NCI-H69 (cell line): ENCODE measurements around the gene SOX18.

Source experiments
- DNase-seq: peaks from one replicate; lab custom pipeline; 2025; lab: John Stamatoyannopoulos, UW

SOX18 gene

DNA sequence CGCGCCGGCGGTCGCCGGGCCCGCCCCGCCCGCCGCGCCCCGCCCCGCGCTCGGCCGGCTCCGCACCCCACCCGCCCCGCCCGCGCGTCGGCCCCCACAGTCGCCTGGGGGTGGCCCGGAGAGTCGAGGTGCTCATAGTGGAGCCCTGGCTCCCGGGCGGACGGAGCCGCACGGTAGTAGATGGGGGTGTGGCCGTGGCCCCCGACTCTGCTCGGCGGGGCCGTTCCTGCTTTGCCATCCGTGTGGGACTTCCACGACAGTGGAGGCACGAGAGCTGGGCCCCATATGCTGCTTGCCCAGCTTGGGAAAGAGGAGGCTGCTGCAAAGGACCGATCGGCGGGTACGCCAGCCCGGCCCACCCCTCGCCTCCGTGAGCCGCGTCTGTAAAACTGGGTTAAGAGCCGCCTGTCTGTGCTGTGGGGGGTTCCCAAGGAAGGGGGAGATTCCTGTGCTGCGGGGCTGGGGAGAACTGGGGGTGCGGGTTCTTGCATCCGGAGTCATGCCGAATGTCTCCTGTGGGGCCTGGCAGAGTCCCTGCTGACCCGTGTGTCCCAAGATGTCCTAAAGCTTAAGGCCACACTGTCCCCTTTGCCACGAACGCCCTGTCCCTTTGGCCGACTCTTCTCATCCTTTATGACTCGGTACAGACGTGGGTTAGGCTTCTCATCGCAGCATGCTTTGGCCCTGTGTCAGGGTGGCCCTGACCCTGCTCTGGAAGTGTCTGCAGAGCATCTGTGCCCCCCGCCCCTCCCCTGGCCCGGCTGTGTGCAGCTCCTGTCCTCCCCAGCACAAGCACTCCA, 30.8 kb upstream of the SOX18 start, which contains the start of gene OPRL1:
OPRL1 (plus strand) TSS at position 70 of the 800 bp plus-strand sequence. CDS start 12,639 bp downstream, outside the sequence.
- no peak for DNase-seq

DNA sequence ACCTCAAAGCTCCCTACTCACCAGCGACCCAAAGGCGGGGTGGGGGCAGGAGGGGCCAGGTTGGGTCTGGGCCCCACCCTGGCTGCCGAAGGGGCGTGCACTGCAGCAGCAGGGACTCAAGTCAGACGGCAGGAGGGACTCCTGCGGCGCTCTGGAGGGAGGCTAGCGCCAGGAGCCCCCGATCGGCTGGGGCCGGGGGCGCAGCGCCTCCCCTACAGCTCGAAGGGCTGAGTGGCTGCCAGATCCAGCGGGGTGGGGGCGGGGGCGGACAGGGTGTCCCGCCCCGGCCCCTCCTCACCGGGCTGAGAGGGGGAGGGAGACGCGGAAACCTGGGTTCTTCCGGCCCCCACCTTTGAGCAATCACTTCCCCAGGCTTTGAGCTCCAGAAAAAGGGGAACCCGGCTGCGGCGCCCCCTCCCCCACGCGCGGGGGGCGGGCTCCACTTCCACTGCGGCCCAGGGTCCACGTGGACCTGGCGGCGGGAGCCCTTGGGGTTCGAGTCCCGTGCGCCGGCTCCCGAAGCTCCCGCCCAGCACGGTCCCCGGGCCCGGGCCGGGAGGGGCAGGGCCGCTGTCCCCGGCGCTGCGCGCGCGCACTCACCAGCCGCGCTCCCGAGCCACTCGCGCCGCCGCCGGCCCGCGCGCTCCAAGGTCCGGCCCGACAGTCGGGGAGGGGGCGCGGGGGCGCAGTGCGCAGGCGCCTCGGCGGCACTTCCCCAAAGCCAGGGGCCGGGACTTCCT, 30.0 kb upstream of the SOX18 start, which contains the start of gene RGS19:
RGS19 (minus strand) TSS at position 246 of the 740 bp plus-strand sequence. CDS start 2,632 bp downstream, outside the sequence.
- peak; percentile 83 for DNase-seq

DNA sequence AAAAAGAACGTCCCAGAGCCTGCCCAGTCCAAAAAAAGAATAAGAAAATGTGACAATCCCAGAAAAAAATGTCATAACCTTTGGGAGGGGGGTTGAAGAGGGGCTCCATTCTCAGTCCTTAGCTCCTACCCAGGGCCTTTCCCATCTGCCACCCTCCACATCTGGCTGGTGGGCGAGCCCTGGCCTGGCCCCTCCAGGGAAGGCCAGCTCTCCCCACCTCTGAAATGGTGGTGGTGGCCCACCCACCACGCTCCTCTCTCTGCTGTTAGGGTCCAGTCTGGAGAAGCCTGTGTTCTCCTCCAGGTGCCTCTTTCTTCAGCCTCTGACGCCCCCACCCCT, 29.5 kb upstream of the SOX18 start:
- no peak for DNase-seq

DNA sequence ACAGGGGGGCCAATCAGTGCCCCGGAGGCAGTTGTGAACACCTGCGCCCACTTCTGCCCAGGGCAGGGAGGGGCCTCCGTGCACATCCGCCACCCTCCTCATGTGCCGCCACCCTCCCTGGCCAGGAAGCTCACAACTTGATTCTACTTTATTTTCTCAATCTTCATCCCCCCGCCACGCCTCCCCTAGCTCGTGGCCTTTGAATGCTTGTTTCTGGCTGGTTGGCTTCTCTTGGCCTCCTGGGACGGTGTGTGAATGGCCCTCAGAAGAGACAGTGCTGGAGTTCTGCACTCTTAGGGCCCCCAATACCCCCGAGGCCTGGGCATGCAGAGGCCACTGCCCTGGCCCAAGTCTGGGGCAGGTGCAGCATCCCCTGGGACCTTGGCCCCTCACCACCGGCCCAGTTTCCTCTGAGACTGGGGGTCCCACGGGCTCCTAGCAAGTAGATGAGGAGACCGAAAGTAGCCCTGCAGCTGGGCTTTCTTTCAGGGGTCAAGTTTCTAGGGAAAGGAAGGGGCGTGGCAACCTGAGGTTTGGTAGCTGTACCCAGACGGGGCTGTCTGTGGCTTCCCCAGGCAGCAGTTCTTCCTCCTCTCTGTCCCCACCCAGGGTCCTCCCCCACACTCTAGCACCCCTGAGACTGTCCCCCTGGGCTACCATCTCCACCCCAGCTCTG, 28.6 kb upstream of the SOX18 start:
- DNase-seq = no peak

DNA sequence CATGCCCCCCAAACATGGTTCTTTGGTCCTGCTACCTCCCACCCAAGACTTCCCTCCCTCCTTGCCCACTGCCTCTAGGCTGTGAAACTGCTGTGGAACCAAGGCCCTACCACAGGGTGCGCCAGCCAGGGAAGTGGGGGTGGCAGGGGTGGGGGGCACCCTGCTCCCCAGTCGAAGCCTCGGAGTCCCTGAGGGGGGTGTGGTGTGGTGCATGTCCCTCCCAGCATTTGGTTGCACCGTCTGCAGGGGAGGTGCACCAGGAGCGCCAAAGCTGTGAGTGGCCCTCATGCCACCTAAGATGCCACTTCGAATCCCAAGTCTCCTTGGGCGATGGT, 28.1 kb upstream of the SOX18 start:
- no peak for DNase-seq

DNA sequence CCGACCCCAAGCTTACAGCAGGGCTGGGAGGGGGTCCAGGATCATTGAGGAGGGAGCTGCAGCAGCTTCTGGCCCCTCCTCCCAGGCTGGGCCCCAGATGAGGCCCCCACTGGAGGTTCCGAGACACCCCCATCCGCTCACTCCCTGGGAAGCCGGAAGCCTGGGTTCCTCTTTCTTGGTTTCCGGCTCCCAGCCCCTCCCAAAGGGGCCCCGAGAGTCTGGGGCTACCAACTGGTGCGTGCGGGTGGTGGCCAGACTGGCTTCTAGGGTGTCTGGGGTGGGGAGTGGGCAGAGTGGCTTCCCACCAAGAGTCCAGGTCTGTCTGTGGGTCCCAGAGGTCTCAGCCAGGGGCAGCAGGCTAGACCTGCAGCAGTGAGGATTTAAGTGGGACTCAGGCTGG, 27.7 kb upstream of the SOX18 start:
- DNase-seq = no peak

DNA sequence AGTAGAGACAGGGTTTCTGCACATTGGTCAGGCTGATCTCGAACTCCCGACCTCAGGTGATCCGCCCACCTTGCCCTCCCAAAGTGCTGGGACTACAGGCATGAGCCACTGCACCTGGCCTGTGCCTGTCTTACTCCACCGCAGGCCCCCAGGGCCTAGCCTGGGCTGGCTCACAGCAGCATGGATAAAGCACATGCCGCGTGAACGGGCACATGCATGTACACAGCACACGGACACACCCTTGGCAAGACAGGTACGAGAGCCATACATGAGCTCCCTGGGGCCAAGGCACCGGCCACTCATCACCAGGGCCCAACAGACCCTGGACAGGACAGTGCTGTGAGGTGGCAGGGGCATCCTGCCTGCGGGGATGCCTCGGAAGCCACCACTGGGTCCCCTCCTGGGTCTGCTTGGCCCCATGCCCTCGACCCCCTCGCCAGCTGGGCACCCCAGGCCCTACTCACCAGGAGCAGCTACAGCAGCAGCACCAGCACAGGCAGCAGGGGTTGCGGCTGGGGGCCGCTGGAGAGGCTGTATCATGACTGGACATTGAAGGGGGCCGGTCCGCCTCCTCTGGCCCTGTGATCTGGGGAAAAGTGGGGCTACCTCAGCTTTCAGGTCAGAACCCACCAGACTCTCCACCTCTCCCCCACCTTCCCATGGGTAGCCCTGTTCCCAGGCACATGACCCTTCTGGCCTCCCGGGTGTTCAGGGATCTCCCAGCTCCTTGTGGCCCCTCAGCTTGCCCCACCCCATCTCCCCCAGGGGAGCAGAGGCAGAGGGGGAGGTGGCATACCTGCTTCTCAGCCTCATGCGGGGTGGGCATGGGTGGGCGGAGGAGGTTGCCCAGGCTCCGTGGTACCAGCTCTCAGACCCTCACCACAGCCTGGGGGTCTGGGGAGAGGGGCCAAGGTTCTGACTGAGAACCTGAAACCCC, 26.9 kb upstream of the SOX18 start:
- no peak for DNase-seq

DNA sequence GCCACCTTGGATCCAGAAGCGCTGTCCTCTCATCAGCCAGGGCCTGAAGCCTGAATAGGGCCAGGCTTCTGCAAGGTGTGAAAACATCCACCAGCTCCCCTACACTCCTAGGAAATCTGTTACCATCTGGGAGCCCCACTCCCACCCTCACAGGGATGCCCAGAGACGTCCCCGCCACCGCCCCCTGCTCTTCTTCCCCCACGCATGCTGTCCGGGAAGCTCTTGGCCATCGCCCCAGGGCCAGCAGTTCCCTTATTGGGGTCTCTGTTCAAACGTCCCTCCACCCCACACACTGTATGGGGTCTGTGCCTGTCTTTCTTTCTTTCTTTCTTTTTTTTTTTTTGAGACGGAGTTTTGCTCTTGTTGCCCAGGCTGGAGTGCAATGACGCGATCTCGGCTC, 26.1 kb upstream of the SOX18 start:
- DNase-seq = no peak

DNA sequence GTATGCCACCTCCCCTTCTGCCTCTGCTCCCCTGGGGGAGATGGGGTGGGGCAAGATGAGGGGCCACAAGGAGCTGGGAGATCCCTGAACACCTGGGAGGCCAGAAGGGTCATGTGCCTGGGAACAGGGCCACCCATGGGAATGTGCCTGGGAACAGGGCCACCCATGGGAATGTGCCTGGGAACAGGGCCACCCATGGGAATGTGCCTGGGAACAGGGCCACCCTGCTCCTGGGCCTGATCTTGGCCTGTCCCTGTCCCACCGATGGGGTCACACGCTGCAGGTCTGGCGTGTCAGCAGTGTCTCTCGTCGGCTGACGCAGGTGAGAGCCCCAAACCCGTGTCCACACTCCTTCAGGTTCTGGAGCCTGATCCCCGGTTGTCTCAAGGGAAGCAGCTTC, 25.5 kb upstream of the SOX18 start:
- no peak for DNase-seq

DNA sequence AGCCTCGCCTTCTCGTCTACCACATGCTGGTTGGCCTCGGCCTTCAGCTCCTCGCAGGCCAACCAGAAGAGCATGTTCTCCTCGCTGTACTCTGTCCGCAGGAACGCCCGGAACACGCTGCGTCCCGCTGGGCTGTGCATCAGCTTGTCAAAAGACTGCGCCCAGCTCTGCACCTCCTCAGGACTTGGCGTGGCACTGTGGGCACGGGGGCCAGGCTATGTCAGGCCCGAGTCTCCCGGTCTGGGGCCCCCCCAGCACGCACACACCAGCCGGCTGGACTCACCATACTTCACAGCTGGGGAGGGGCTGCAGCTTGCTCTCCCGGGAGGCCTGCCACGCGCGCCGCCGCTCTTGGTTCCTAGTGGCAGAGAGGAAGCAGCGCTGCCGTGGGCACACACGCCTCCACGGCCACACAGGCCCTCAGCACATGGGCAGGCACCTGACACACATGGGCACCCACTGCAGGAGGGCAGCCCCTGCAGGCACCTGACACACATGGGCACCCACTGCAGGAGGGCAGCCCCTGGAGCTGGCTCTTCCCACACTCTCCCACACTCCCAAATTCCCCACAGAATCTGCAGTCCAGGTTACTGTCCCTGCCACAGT, 24.8 kb upstream of the SOX18 start:
- no peak for DNase-seq

DNA sequence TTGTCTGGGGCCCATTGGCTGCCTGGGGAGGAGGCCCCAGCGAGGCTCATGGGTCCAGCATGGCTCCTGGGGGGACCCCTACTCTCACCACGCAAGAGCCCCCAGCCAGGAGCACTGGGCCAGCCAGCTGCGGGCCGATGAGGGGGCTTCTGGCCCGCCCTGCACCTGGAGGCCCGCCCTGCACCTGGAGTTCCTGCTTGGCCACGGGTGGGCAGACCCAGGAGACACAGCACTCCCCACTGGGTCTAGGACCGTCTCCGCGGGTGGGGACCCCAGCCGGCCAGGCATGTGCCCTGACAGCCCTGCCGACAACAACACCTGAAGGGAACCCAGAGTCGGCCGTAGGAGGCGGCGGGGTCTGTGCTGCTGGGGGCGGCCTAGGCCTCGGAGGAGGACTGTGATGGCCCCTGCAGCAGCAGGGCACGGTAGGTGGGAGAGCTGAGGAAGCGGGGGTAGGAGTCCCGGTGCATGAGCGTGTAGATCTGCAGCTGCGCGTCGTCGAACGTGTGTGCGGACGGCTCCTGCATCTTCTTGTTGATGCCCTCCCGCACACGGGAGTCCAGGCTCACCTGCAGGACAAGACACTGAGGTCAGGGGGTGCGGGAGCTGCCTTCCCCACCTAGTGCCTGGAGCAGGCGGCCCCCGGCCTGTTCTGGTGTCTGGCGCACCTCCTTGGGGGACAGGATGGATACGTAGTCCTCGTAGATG, 24.2 kb upstream of the SOX18 start:
- no peak for DNase-seq

DNA sequence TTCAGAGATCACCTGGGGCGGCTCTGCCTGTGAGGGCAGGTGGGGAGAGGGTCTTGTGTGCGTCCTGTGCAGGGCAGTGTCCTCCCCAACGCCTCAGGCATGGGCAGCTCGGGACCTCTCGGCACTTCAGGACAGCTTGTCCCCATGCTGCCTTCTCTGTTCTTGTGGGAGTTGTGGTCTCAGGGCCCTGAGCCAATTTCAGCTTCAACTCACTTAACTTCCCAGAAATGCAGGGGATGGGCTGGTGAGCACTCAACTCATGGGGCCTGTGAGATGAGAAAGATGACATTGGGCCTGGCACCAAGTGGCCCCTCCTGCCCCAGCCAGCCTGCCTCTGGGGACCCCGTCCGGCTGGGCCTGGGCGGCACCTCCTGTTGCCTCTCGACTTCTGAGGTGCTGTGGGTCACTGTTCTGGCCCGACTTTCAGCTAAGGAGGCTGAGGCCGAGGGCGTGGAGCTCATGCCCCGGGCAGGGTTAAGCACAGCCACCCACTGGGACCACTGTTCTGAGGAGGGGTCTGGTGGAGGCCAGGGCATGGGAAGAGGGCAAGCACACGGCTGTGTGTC, 23.1 kb upstream of the SOX18 start:
- DNase-seq = no peak

DNA sequence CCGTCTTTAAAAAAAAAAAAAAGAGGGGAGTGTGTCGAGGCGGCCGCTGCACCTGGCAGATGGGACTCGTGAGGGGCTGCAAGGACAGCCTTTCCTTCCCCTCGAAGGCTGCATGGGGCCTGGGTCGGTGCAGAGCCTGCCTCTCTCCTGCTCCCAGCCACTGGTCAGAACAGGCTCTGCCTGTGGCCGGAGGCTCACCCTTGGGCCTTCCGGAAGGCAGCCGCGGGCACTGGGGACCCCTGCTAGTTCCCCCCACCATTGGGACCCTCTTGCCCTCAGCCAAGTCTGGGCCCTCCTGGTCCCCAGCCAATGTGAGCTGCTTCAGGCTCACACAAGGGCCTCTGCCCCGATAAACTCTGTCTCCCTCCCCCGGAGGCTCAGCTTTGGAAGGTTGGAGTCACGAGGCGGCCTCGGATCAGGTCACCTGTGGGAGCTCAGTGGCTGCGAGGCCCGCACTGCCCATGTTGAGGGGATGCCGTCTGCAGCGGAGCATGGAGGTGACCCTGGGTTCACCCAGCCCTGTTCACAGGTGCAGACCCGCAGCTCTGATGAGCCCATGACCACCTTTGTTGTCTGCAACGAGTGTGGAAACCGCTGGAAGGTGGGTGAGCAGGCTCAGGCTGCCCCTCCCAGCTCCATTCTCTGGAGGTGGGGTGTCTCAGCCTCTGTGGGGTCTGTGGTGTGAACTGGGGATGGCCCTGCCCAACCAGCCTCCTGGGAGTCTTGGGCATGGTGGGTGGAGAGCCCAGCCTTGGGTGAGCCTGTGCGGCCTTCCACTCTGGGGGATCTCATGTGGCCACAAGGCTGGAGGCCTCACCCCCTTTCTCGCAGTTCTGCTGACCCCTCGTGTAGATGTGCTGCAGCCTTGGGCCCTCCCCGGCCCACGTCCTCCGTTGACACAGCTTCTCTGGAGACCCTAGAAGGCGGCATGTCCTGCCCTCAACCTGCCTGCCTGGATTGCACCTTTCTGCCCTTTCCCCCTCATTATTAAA, 22.2 kb upstream of the SOX18 start:
- DNase-seq = no peak

DNA sequence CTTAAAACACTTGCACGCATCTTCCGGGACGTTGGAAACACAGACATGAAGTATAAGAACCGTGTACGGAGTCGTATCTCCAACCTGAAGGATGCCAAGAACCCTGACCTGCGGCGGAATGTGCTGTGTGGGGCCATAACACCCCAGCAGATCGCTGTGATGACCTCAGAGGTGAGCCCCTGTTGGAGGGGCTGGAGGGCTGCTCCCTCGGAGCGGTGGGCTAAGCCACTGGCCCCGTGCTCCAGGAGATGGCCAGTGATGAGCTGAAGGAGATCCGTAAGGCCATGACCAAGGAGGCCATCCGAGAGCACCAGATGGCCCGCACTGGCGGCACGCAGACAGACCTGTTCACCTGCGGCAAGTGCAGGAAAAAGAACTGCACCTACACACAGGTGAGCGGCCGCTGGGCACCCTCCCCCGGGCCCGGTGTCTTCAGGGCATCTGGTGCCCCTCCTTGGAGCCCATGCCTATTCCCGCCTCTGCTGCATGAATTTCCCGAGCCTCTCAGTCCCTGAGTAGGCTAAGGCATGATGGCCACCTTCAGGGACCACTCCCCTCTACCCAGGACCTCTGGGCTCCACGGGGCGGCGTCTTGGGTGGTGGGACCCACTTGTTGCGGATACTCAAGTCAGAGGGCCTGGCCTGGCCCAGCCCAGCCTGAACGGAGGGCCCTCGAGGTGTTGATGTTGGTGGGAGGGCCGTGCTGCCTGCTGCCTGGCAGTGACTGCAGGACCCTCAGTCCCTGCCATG, 21.0 kb upstream of the SOX18 start:
- DNase-seq = no peak

DNA sequence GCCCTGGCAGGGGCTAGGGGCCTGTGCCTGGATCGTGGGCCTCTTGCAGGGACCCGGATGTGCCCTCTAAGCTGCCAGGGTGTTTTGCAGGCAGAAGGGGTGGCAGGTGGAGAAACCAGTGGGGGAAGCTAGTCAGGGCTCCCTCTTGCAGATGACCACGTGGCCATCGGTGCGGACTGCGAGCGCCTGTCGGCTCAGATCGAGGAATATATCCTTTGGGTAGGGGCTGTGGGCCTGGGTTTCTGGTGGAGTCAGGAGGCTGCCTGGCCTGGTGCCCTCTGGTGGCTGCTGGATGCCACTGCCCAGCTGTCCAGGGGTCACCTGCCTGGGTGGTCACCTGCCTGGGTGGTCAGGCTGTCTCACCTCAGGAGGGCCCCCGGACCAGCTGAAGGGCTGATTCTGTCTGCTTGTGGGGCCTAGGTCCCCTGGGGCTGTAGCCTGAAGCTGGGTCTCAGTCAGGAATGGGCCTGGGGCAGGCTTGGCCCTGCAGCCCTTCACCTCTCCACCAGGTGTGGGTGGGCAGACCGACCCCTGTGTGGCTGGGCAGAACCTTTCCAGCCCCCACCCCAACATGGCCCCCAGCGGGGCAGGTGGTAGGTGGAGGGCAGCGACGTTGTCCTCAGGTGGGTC, 20.3 kb upstream of the SOX18 start:
- DNase-seq = peak; percentile 9

DNA sequence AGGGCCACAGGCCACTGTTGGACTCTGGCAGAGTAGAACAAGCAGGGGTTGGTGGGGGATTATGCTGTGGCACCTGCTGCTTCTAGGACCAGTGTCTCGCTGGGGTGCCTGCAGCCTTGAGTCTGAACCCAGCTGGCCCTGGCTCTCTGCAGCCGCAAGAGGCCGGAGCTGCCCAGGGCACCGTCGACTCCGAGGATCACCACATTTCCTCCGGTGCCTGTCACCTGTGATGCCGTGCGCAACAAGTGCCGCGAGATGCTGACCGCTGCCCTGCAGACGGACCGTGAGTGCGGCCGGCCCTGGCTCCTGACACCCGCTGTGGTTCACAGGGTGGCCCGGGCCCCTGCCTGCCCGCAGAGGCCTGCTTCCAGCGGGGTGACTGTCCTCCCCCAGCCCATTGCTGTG, 19.8 kb upstream of the SOX18 start:
- DNase-seq = no peak

DNA sequence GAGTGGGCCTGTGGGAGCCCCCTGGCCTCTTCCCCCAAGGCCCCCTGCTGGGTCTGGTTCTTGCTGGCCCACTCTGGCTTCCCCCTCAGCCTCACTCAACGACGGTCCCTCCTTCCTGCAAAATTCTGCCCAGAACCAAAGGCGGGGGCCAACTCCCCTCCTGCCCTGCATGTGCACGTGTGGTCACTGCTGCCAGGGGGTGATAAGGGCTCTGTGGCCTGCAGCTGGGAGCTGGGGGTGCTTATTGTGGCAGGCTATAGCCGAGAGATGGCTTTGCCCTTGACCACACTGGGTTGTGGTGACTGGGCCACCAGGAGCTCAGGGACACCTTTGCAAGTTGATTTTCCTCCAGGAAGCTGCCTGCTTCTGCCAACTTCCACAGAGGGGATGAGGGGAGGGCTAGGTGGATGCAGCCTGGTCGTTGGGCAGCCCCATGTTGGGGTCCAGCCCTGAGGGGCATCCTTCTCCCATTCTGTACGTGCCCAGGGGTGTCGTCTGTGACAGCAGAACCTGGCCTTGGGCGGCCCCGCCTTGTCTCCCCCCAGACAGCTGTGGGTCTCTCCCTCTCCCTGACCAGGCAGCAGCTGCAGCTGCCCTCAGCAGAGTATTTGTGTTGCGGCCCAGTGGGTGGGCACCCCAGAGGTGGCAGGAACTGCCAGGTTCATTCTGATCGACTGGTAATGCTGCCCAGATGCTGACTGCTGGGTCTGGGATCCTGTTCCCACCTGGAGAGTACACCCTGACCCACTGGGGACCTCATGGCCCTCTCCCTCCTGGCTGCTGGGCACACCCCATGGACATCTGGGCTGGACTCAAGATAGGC, 19.2 kb upstream of the SOX18 start:
- DNase-seq = peak; percentile 11
